Neuronal stem cell (in vitro differentiated cells): ENCODE data around the gene KCP.
A peak's percentile ranks its signal among the peaks of the same experiment; 100 is the strongest.

Experiments used
- DNase-seq: peaks from one replicate; pipeline ENCODE4 v3.0.0-alpha.2; 2013; ENCODE audit warnings: low spot score
- H2AFZ ChIP-seq: one replicate; pipeline ENCODE4 v1.6.1; 2013; ENCODE audit warnings: mild to moderate bottlenecking, low read length, inconsistent platforms
- H2AK5ac ChIP-seq: 2 replicates; pipeline ENCODE4 v1.6.1; 2013; ENCODE audit warnings: low read depth, mild to moderate bottlenecking, inconsistent platforms, low read length, moderate library complexity, mixed read lengths
- H2BK120ac ChIP-seq: 2 replicates; pipeline ENCODE4 v1.6.1; 2013; ENCODE audit warnings: low read depth, mild to moderate bottlenecking, inconsistent platforms, low read length, moderate library complexity, mixed read lengths
- H2BK12ac ChIP-seq: one replicate; pipeline ENCODE4 v1.6.1; 2013; ENCODE audit warnings: low read length, inconsistent platforms
- H2BK15ac ChIP-seq: 2 replicates; pipeline ENCODE4 v1.6.1; 2013; ENCODE audit warnings: mild to moderate bottlenecking, low read length, inconsistent platforms, mixed read lengths
- H2BK5ac ChIP-seq: one replicate; pipeline ENCODE4 v1.6.1; 2013; ENCODE audit warnings: inconsistent platforms, mild to moderate bottlenecking, low read length, moderate library complexity
- H3K14ac ChIP-seq: one replicate; pipeline ENCODE4 v1.6.1; 2013; ENCODE audit warnings: low read length, inconsistent platforms
- H3K18ac ChIP-seq: 2 replicates; pipeline ENCODE4 v1.6.1; 2013; ENCODE audit warnings: low read length, inconsistent platforms
- H3K23ac ChIP-seq: 2 replicates; pipeline ENCODE4 v1.6.1; 2013; ENCODE audit warnings: low read depth, mild to moderate bottlenecking, mixed read lengths, low read length, inconsistent platforms; ENCODE audit not compliant: poor library complexity
- H3K27ac ChIP-seq: replicated peaks from 3 replicates; pipeline ENCODE4 v1.5.1; 2013; ENCODE audit warnings: low read length, inconsistent platforms
- H3K27me3 ChIP-seq, 3 experiments: 2 replicates each; pipeline ENCODE4 v1.6.1; 2013; ENCODE audit warnings: low read length in 3 of 3, mild to moderate bottlenecking in 2 of 3, inconsistent platforms in 1 of 3, low read depth in 1 of 3, mixed read lengths in 1 of 3, moderate library complexity in 1 of 3; ENCODE audit not compliant: control insufficient read depth in 3 of 3, insufficient read depth in 3 of 3
- H3K36me3 ChIP-seq, 2 donors: replicated peaks in 1 of 2; 2 replicates each; pipeline ENCODE4 v1.6.1; 2013; ENCODE audit warnings: low read length in 2 of 2; ENCODE audit not compliant: control insufficient read depth in 2 of 2, insufficient read depth in 2 of 2
- H3K4ac ChIP-seq: 2 replicates; pipeline ENCODE4 v1.6.1; 2013; ENCODE audit warnings: inconsistent platforms, mild to moderate bottlenecking, low read length, moderate library complexity
- H3K4me1 ChIP-seq, 2 donors: 1 replicate in 1 of 2; 2 replicates in 1 of 2; pipeline ENCODE4 v1.6.1; 2013; ENCODE audit warnings: low read length in 2 of 2, low read depth in 1 of 2; ENCODE audit not compliant: control insufficient read depth in 2 of 2, insufficient read depth in 1 of 2
- H3K4me2 ChIP-seq: one replicate; pipeline ENCODE4 v1.6.1; 2013; ENCODE audit warnings: mild to moderate bottlenecking, low read length, inconsistent platforms; ENCODE audit not compliant: insufficient read depth, poor library complexity, severe bottlenecking
- H3K4me3 ChIP-seq, 2 donors: 2 replicates each; pipeline ENCODE4 v1.5.1; 2013; ENCODE audit warnings: low read length in 2 of 2, mild to moderate bottlenecking in 2 of 2, inconsistent platforms in 1 of 2, moderate library complexity in 1 of 2
- H3K79me1 ChIP-seq: one replicate; pipeline ENCODE4 v1.6.1; 2013; ENCODE audit warnings: low read depth, mild to moderate bottlenecking, inconsistent platforms, low read length, moderate library complexity
- H3K9ac ChIP-seq: one replicate; pipeline ENCODE4 v1.6.1; 2013; ENCODE audit warnings: mild to moderate bottlenecking, low read depth, low read length, inconsistent platforms; ENCODE audit not compliant: poor library complexity
- H3K9me3 ChIP-seq, 2 donors: replicated peaks in 1 of 2; 2 replicates each; pipeline versions ENCODE3 to v1.6.1; 2013; ENCODE audit warnings: low read length in 2 of 2, mild to moderate bottlenecking in 2 of 2, inconsistent platforms in 1 of 2, low read depth in 1 of 2, mixed read lengths in 1 of 2, moderate library complexity in 1 of 2; ENCODE audit not compliant: control insufficient read depth in 2 of 2, insufficient read depth in 1 of 2
- H4K8ac ChIP-seq: one replicate; pipeline ENCODE4 v1.6.1; 2013; ENCODE audit warnings: low read depth, mild to moderate bottlenecking, inconsistent platforms, low read length, moderate library complexity
- H4K91ac ChIP-seq: one replicate; pipeline ENCODE4 v1.6.1; 2013; ENCODE audit warnings: low read length, low read depth, mild to moderate bottlenecking, inconsistent platforms; ENCODE audit not compliant: poor library complexity
- WGBS, 2 donors: extraction: QIAGEN DNeasy Blood & Tissue Kit; methylation state at CpG; one replicate each; pipeline ENCODE4 v1.1.7; 2013; ENCODE audit warnings: missing lambda C conversion rate in 2 of 2, mixed read lengths in 1 of 2; ENCODE audit not compliant: insufficient read length in 2 of 2, insufficient replicate concordance in 1 of 2; ENCODE audit errors: extremely low coverage in 2 of 2; 5-methylcytosine and 5-hydroxymethylcytosine counted together

KCP gene

GRCh38 chr7:128871050-128871449 is 39.5 kb downstream of the KCP start:
- Histone ChIP-seq H4K8ac (no peak overlapping the region), H3K9me3 (no peaks in the 10 kb centered on the region), H3K4ac (no peak overlapping the region), H3K36me3 (peaks cover 3% of the 10 kb centered on the region in 2 donors), H2BK120ac (no peak overlapping the region), H2BK15ac (no peak overlapping the region), H3K79me1 (no peaks in the 10 kb centered on the region), H3K18ac (no peak overlapping the region), H2AK5ac (no peak overlapping the region), H3K23ac (no peak overlapping the region), H3K27ac (no peak overlapping the region), H2BK5ac (no peak overlapping the region), H4K91ac (no peak overlapping the region), H3K9ac (no peak overlapping the region), H3K4me2 (no peak overlapping the region), H3K4me1 (peaks cover 0 to 11% of the 10 kb centered on the region in 2 donors), H3K4me3 (no peak overlapping the region), H2BK12ac (no peak overlapping the region), H3K14ac (no peak overlapping the region), H2AFZ (no peak overlapping the region), H3K27me3 (peaks cover 0 to 42% (median 40%) of the 10 kb centered on the region in 3 experiments)
- no peak for DNase-seq
- no CpG with 5 or more reads among the region's 5 CpGs for WGBS, 2 donors

DNA sequence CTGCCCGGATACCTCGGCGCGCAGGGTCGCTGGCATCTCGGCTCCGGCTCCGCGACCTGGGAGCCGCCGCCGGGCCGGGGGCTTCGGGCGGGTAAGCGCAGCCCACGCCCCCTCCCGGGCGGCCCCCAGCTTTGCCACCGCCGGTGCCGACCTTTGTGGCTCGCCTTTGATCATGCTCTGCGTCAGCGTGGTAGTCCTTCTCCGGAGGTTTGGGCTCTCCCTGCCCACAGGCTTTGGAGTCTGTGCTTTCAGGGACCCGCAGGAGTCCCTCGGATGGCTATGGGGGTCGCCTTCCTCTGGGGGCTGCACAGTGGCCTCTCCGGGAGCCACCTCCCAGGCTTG is 40.6 kb downstream of the KCP start:
- Histone ChIP-seq H3K4ac (no peak overlapping the region), H4K8ac (no peak overlapping the region), H3K18ac (peak overlapping the region; percentile 92), H3K27me3 (peaks cover 0 to 40% (median 34%) of the 10 kb centered on the region in 3 experiments), H3K9me3 (no peaks in the 10 kb centered on the region), H2BK120ac (no peak overlapping the region), H3K23ac (no peak overlapping the region), H3K79me1 (no peaks in the 10 kb centered on the region), H2AFZ (peak overlapping the region; percentile 98), H3K27ac (no peak overlapping the region), H2AK5ac (peak overlapping the region; percentile 36), H2BK15ac (peak overlapping the region; percentile 66), H3K4me3 (peak overlapping the region; percentile 46 to 79), H3K9ac (no peak overlapping the region), H3K4me1 (peaks cover 0 to 11% of the 10 kb centered on the region in 2 donors), H3K14ac (no peak overlapping the region), H3K4me2 (peak overlapping the region; percentile 99), H2BK5ac (no peak overlapping the region), H3K36me3 (peaks cover 13 to 14% of the 10 kb centered on the region in 2 donors), H2BK12ac (no peak overlapping the region), H4K91ac (no peak overlapping the region)
- no CpG with 5 or more reads among the region's 30 CpGs for WGBS, 2 donors
- DNase-seq: peak; percentile 32

- peak; percentile 59 for DNase-seq
- WGBS, 2 donors: no CpG with 5 or more reads among the region's 86 CpGs
- peaks cover 0 to 40% (median 31%) of the 10 kb centered on the region in 3 experiments for H3K27me3 ChIP-seq
Measured at GRCh38 chr7:128869138-128869943, 41.2 kb downstream of the KCP start.

GRCh38 chr7:128868624-128869137 is 41.8 kb downstream of the KCP start:
- H3K4ac ChIP-seq: no peak overlapping the region
- H3K79me1 ChIP-seq: no peaks in the 10 kb centered on the region
- H3K9ac ChIP-seq: peak overlapping the region; percentile 89
- H4K8ac ChIP-seq: no peak overlapping the region
- no peak overlapping the region for H2BK5ac ChIP-seq
- H3K27me3 ChIP-seq: peaks cover 0 to 40% (median 31%) of the 10 kb centered on the region in 3 experiments
- H2BK120ac ChIP-seq: peak overlapping the region; percentile 10
- peak overlapping the region in 1 of 2 donors; percentile 79 for H3K4me3 ChIP-seq
- H2BK15ac ChIP-seq: peak overlapping the region; percentile 66
- peaks cover 0 to 12% of the 10 kb centered on the region in 2 donors for H3K4me1 ChIP-seq
- peak overlapping the region; percentile 78 for H3K23ac ChIP-seq
- H3K9me3 ChIP-seq: no peaks in the 10 kb centered on the region
- peak overlapping the region; percentile 92 for H3K18ac ChIP-seq
- WGBS, 2 donors: no CpG with 5 or more reads among the region's 13 CpGs
- DNase-seq: no peak
- no peak overlapping the region for H3K27ac ChIP-seq
- H3K14ac ChIP-seq: no peak overlapping the region
- H3K4me2 ChIP-seq: peak overlapping the region; percentile 99
- peaks cover 14 to 15% of the 10 kb centered on the region in 2 donors for H3K36me3 ChIP-seq
- H4K91ac ChIP-seq: no peak overlapping the region
- peak overlapping the region; percentile 83 for H2AK5ac ChIP-seq
- no peak overlapping the region for H2BK12ac ChIP-seq
- peak overlapping the region; percentile 98 for H2AFZ ChIP-seq

More at GRCh38 chr7:128869138-128869943, 41.2 kb downstream of the KCP start:
- Histone ChIP-seq H3K4me2 (peak overlapping the region; percentile 99), H3K36me3 (peaks cover 14 to 15% of the 10 kb centered on the region in 2 donors), H2BK15ac (peak overlapping the region; percentile 66), H3K9me3 (no peaks in the 10 kb centered on the region), H3K9ac (peak overlapping the region; percentile 89), H3K18ac (peak overlapping the region; percentile 92), H4K91ac (no peak overlapping the region), H2BK5ac (no peak overlapping the region), H4K8ac (no peak overlapping the region), H2AFZ (peak overlapping the region; percentile 98), H3K4ac (no peak overlapping the region), H3K4me1 (peaks cover 0 to 11% of the 10 kb centered on the region in 2 donors), H2BK120ac (peak overlapping the region; percentile 10), H3K4me3 (peak overlapping the region; percentile 46 to 79), H3K27ac (no peak overlapping the region), H3K23ac (peak overlapping the region; percentile 78), H3K14ac (no peak overlapping the region), H3K79me1 (no peaks in the 10 kb centered on the region), H2AK5ac (peak overlapping the region; percentile 83), H2BK12ac (no peak overlapping the region)
